GM21526 (cell line): ENCODE results near the gene TMEM132C.

Experiments used
- ATAC-seq: cut with Tn5 transposase; IDR thresholded peaks from one replicate; pipeline ENCODE4 v1.9.1; 2021; ENCODE audit warnings: moderate library complexity; ENCODE audit not compliant: unreplicated experiment, low FRiP score

TMEM132C gene

DNA sequence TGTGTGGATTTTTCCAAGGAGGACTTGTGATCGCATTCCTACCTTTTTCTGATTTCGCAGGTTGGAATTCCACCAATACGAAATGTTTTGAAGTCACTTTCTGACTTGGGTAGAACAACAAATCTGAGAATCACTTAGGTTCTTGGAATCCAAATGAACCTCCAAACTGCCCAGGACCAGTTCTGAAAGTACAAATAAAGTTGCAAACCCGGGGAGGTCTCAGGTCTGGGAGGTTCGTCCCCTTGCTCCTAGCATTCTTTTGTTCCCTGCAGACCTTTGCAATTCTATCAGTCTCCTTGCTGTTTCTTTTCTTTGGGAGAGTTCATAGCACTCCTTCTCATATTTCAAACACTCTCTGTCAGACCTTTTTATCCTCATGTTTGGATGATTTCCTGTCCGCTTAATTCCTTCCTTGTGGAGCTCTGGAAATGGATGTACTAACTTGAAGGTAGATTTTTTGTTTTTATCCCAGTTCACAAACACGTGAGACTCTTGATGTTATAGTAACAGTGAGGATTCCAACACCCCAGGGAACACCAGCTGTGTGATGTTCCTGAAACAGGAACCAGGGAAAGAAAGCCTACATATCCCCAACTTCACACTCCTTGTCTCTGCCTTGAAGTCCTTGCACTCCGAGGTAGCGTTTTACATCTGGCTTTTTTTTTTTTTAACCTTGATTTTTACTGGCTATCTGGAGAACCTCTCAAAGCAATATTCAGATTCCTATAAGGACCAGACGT lies 70.6 kb downstream of the TMEM132C start:
- ATAC-seq, result no peak

- ATAC-seq, result no peak
These were observed 71.6 kb downstream of the TMEM132C start for GRCh38 chr12:128338386-128339125.

DNA sequence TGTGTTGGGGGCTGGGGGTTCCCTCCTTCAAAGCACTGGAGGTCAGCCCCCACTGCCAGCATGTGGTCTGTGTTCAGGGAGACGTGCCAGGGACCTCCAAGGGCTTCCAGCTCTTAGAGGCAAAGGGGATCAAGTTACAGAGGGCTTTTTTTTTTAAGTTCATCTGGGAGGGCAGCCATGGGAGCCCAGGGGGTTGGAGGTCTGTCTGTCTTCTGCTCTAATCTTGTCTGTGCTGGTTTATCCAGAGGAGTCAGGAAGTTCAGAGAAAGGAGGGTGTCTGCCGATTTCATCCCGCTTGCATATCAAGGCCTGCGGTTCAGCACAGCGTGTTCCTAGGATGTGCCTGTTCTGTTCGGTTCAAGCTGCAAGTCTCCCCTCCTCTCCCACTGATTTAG lies 72.2 kb downstream of the TMEM132C start:
- ATAC-seq, result no peak

- no peak for ATAC-seq
These were observed 72.7 kb downstream of the TMEM132C start for GRCh38 chr12:128339631-128340030.

GRCh38 chr12:128353301-128353700 lies 86.3 kb downstream of the TMEM132C start:
- ATAC-seq, result no peak

- no peak for ATAC-seq
These were observed 89.6 kb downstream of the TMEM132C start for GRCh38 chr12:128356547-128356946.

- ATAC-seq, result no peak
These were observed 94.5 kb downstream of the TMEM132C start for GRCh38 chr12:128361400-128361995.

DNA sequence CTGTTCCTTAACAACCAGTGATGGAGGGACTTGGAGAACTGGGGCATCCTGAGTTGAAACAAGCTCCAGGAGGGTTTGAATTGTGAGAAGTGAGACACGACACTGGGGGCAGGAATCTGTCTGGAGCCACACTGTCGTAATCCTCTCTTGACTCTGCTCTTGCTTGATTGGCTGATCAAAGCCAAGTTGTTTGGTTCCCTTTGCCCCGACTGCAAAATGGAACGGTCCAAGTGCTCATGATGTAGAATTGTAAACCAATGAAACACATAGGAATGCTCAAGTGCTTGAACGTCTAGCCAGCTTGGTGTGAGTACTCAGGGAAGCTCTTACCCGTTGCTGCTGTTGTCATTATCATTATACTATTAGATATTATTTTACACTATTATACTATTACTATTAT lies 98.1 kb downstream of the TMEM132C start:
- no peak for ATAC-seq

DNA sequence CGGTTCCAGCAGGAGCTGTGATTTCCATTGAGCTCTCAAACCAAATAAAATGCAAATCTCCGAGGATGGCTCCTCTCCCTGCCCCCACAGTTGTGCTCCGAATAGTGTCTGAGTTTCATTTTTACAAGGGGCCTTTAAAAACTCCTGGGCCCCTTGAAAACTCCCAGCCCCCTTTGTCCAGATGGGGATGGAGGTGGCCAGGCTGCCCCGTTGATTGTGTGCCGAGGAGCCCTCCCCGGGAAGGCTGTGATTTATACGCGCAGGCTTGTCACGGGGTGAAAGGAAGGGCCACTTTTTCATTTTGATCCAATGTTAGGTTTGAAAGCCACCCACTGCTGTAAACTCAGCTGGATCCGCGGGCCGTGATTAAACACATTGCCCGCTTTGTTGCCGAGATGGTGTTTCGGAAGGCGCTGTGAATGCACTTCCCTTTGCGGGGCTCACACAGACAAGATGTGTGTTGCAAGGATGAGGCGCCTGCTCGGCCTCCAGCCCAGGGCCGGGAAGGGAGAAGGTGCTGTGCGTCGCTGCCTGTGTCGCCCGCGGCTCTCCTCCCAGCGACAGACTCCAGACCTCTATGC lies 98.8 kb downstream of the TMEM132C start:
- ATAC-seq, result no peak

- no peak for ATAC-seq
These were observed 101.0 kb downstream of the TMEM132C start for GRCh38 chr12:128367961-128368360.

GRCh38 chr12:128381541-128381940 lies 114.6 kb downstream of the TMEM132C start:
- no peak for ATAC-seq

- ATAC-seq, result no peak
These were observed 115.0 kb downstream of the TMEM132C start for GRCh38 chr12:128381946-128382345.

DNA sequence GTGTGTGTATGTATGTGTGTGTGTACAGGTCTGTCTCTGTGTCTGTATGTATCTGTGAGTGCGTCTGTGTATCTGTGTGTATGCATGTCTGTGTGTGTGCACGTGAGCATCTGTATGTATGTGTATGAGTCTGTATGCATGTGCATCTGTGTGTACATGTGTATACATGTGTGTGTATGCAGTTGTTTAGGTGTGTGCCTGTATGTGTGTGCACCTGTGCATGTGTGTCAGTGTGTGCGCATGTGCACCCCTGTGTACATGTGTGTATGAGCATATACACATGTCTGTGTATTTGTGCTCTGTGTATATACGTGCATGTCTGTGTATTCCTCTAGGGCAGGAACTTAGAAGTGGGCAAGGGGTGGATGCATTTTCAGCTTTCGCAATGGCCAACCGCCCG lies 116.0 kb downstream of the TMEM132C start:
- no peak for ATAC-seq

- ATAC-seq, result no peak
These were observed 116.5 kb downstream of the TMEM132C start for GRCh38 chr12:128383357-128383937.

GRCh38 chr12:128385736-128386135 lies 118.8 kb downstream of the TMEM132C start:
- no peak for ATAC-seq

DNA sequence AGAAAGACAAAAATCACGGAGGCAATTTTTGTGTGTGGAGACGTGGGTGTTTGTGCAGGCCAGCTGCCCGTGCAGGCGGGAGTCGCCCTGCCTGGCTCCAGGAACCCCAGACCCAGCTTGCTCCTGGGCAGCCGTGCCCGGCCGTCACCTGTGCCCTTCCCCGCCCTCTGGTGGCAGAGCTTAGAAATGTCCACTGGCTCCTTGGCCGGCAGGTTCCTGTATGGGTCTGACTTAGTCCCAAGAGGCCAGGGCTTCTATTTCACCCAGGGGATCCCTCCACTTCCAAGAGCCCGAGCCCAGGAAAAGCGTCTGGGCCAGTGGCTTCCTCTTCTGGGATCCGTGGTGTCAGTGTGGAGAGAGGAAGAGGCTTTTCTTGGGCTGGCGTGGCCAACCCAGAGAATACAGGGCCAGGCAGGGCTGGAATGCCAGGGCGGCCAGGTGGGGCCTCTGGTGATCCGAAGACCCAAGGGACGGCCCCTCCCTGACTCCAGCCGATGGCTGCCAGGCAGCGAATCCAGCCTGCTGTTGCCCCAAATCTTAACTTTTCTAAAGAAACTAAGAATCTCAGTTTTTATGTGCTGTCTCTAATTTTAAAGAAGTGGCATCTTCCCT lies 120.9 kb downstream of the TMEM132C start:
- no peak for ATAC-seq

- ATAC-seq, result no peak
These were observed 121.6 kb downstream of the TMEM132C start for GRCh38 chr12:128388461-128389000.

GRCh38 chr12:128393346-128393745 lies 126.4 kb downstream of the TMEM132C start:
- ATAC-seq, result no peak

DNA sequence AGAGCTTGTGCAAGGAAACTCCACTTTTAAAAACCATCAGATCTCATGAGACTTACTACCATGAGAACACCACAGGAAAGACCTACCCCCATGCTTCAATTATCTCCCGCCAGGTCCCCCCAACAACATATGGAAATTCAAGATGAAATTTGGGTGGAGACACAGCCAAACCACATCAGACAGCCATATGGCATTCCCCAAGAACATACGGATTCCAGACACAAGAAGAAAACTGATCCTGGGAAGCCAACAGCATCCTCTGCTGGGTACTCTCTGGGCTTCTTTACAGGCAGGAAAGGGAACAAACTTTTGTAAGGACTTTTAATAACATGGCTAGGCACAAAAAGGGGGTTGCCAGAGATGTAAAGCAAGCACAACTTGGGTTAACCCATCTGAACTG lies 127.2 kb downstream of the TMEM132C start:
- no peak for ATAC-seq

GRCh38 chr12:128399253-128399652 lies 132.3 kb downstream of the TMEM132C start:
- no peak for ATAC-seq
